HG02981 (cell line): Measurements from ENCODE around the gene CHFR.
"Not testable (repeated sequence)": the region's sequence is repeated elsewhere in the genome, so short reads cannot be mapped to it uniquely, and the experiment has no call there.

Source experiments
- ATAC-seq: cut with Tn5 transposase; IDR thresholded peaks from one replicate; pipeline ENCODE4 v1.9.1; 2021; ENCODE audit warnings: mild to moderate bottlenecking, moderate library complexity; ENCODE audit not compliant: unreplicated experiment

CHFR gene

DNA sequence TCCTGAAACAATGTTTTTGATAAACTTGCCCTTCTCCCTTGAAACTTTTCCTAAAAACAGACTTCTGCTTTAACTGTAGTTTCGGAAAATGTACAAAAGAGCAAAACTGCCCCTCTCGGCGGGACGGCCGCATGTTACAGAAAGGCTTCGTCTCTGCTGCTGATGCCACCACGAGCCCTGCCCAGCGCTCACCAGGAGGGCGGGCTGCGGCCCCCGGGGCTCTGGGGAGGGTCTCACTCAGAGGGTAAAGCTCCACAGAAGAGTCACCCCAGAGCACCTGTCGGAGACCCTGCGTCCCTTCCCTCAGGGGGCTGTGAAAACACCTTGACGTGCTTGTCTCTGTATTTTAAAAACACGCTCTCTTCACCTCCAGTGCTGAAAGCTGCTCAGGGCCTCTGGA lies 46.3 kb downstream of the CHFR start:
- ATAC-seq, result no peak

GRCh38 chr12:132840536-132840935 lies 46.9 kb downstream of the CHFR start:
- no peak for ATAC-seq

DNA sequence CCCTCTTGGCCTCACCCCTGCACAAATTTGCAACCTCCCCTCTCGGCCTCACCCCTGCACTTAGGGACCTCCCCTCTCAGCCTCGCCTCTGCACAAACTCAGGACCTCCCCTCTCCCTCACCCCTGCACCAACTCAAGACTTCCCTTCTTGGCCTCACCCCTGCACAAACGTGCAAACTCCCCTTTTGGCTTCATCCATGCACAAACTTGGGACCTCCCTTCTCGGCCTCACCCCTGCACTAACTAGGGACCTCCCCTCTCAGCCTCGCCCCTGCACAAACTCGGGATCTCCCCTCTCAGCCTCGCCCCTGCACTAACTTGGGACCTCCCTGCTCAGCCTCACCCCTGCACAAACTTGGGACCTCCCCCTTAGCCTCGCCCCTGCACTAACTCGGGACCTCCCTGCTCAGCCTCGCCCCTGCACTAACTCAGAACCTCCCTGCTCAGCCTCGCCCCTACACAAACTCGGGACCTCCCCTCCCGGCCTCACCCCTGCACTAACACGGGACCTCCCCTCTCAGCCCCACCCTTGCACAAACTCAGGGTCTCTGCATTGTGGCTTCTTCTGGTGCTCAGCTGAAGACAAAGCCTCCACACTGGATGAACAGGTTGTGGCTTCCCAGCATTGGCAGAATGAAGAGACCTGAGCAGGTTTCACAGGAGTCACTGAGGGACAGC lies 47.7 kb downstream of the CHFR start:
- ATAC-seq, result no peak

DNA sequence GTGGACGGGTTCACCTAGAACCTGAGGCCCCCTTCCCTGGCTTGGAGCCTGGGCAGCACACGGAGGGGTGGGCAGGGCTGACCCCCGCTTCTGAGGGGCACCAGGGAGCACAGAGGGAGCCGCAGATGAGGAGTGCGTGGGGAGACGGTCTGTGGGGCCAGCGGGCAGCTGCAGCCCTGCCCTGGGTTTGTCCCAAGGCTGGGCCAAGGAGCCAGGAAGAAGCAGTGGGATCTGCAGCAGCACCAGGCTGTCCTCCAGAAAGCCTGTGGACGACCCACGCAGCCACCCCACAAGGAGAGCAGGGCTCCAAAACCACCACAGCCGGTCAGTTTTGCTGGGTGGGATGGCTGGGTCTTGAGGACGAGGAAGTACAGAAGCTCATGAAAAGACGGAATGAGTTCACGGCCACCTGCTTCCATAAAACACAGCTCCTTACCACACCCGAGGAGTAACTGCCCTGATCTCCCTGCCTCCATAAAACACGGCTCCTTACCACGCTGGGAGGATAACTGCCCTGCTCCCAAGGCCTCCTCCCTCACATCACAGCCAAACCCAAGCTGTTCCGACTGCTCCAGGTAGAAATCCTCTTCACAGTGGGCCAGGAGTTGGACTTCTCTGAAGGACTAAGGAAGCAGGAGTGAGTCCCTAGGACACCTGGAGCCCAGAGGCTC lies 48.9 kb downstream of the CHFR start:
- ATAC-seq, result no peak

DNA sequence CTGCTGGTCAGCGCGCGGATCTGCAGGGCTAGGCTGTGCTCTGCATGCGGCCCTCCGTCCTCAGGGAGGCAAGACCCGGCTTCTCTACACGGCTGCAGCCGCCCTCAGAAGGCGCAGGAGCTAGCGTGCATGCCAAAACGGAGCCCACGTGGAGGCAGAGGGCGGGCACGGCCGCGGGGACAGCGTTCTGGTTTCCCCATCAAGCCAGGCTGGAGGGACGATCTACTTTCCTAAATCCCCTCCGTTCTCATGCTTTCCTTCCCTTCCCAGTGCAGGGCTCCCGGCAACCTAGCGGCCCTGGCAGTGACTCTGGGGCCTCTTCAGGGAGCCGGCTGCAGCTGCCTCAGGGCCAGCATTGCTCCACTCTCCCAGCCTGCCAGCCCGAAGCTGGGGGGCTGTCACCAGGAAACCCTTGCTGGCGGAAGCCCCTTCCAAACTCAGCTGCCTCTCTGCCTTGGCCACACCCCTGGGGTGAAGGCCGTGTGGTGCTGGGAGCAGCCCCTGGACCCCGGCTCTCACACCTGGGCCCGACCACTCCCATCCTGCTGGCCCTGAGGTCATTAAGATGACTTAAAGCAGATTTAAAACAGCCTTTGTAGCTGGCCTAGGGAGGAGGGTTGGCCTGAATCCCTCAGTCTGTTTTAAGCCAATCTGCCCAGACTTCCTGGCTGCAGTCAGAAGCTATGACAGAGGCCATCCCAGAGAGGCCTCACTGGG lies 49.6 kb downstream of the CHFR start:
- ATAC-seq, result no peak

GRCh38 chr12:132836795-132837331 lies 50.5 kb downstream of the CHFR start:
- ATAC-seq, result no peak

DNA sequence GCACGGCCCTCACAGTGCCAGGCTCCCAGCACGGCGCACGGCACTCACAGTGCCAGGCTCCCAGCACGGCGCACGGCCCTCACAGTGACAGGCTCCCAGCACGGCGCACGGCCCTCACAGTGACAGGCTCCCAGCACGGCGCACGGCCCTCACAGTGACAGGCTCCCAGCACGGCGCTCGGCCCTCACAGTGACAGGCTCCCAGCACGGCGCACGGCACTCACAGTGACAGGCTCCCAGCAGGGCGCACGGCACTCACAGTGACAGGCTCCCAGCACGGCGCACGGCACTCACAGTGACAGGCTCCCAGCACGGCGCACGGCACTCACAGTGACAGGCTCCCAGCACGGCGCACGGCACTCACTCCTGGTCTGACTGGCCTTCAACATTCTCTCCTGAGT lies 51.2 kb downstream of the CHFR start:
- not testable (repeated sequence) for ATAC-seq

GRCh38 chr12:132835076-132836025 lies 52.1 kb downstream of the CHFR start:
- no peak for ATAC-seq

DNA sequence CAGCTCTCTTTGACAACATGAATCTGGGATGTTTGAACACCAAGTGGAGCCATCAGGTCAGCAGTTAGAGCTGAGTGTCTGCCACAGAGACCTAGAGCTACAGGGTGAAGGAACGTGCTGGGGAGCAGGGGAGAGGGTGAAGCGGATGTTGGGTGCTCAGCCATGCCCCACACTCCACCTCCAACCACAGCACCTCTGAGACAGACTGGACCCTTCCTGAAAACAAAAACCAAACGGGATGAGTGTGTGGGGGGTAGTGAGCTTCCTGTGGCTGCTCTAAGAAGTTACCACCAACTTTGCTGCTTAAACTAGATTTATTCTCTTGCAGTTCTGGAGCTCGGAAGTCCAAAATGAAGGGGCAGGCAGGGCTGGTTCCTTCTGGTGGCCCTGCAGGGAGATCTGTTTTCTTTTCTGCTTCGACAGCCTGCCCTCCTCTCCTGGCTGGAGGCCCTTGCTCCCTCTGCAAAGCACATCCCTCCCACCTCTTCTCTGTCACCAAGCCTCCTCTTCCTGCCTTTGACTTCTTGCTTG lies 53.2 kb downstream of the CHFR start:
- no peak for ATAC-seq

GRCh38 chr12:132833341-132833740 lies 54.1 kb downstream of the CHFR start:
- no peak for ATAC-seq

- ATAC-seq, result no peak
These were observed 55.6 kb downstream of the CHFR start for GRCh38 chr12:132831771-132832170.

- ATAC-seq, result peak; percentile 79
These were observed 58.5 kb downstream of the CHFR start, which contains the start of gene GOLGA3 for GRCh38 chr12:132828706-132829534. TSS of gene GOLGA3 (minus strand) at chr12:132828869. CDS start at chr12:132822128, 6,741 bp downstream.

- ATAC-seq, result peak; percentile 17
These were observed 59.4 kb downstream of the CHFR start for GRCh38 chr12:132827763-132828703.

- ATAC-seq, result no peak
These were observed 61.5 kb downstream of the CHFR start for GRCh38 chr12:132825861-132826260.

- no peak for ATAC-seq
These were observed 62.3 kb downstream of the CHFR start for GRCh38 chr12:132825089-132825488.

GRCh38 chr12:132824053-132824452 lies 63.4 kb downstream of the CHFR start:
- no peak for ATAC-seq

DNA sequence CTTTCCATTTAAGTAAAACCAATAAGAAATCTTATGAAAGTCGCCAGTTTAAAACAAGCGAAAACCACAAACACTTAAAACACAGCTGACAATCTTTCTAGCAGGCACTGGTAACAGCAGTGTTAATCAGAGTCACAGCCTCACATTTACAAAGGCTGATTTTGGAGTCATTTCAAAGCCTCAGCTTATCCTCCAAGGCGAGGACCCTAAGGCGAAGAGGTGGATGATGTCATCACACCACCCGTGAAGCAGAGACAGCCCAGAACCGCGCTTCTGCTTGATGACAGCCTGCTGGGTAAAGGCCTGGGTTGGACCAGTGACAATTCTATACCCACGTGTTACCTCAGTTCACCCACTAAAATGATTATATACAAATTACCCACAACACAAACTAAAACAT lies 68.8 kb downstream of the CHFR start:
- no peak for ATAC-seq

GRCh38 chr12:132814232-132814631 lies 73.2 kb downstream of the CHFR start:
- ATAC-seq, result no peak
